H1 (cell line): ENCODE data around the gene PRSS38. TPM values are rescaled to one million over a fixed set of nuclear protein-coding genes. Genes with fewer than 3 reads are reported as not detected.

ENCODE experiments used
- KDM4A ChIP-seq: IDR thresholded peaks from one replicate; pipeline ENCODE4 v1.7.1; 2012; ENCODE audit warnings: low read depth, mild to moderate bottlenecking, moderate library complexity, low read length, inconsistent platforms; ENCODE audit not compliant: severe bottlenecking
- RNF2 ChIP-seq: fragments of 200-900, 300-1000 bp; sonication (generic); IDR thresholded peaks from 2 replicates; pipeline ENCODE4 v1.7.1; 2016; ENCODE audit warnings: borderline replicate concordance, low read depth, mild to moderate bottlenecking, antibody characterized with exemption, low read length; ENCODE audit not compliant: poor library complexity, severe bottlenecking; ENCODE audit errors: missing control alignments
- TBP ChIP-seq: IDR thresholded peaks from 2 replicates; pipeline ENCODE4 v1.6.1; 2011; ENCODE audit warnings: low read depth, low read length, improper control_type of control experiment
- polyA plus RNA-seq, 7 experiments: library from polyadenylated mRNA; depleted of rRNA in 3 of 7; stranded (reverse) in 5 of 7; unstranded in 2 of 7; fragments of >200 nt in 5 of 7; fragments of 200-250 nt in 2 of 7; gene quantifications; 1 replicate in 5 of 7; 2 replicates in 1 of 7; 4 replicates in 1 of 7; pipeline versions ENCODE4 v1.2.1 to v1.2.3, GENCODE V29; 2011 to 2013; ENCODE audit warnings: missing spikeins in 2 of 7, mixed read lengths in 2 of 7
- total RNA-seq: library from RNA; stranded (reverse); fragmentation: NEBNext Ultra II Directional; extraction: Animal tissue kit (Norgen Biotek cat#: 25700); gene quantifications from 2 replicates; pipeline ENCODE4 v1.2.1, GENCODE V29; 2021

The PRSS38 gene
- total and polyA plus RNA-seq, 2 of the 8 experiments (the other 6 are each of a cell fraction or from before 2014, with no cell fraction given): not detected

DNA sequence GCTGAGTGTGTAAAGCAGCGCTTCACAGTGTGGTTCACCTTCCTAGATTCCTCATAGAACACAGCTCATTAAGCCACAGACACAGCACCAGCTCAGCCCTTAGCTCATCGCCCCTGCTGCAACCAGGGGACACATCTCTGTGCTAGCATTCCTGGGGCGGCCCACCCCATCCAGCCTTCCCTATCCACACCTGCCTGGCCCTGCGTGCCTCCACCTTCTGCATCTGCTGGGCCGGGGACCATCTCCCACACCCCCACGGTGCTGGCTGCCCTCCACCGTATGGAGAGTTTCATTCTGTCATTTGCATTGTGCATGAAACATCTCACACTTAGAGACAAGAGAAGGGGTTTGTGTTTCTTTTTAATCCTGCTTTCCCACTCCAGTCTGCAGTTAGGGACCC lies 35.8 kb upstream of the PRSS38 start (continued):
- TF ChIP-seq KDM4A: no peak
- TF ChIP-seq RNF2: no peak
- no peak for TF ChIP-seq TBP
